HCT116 (cell line): Measurements from ENCODE around the gene TASP1. TPM values are rescaled to one million over a fixed set of nuclear protein-coding genes. Genes with fewer than 3 reads are reported as not detected.

Experiments used
- ATAC-seq: fragments of 200-7000 bp; cut with Tn5 transposase; 2 replicates; pipeline ENCODE4 v1.9.1; 2020; ENCODE audit warnings: mild to moderate bottlenecking, moderate library complexity
- BruUV-seq: library from RNA; stranded (reverse); fragments of 400-500 nt; replicated peaks from 2 replicates; lab custom pipeline; 2021; lab: Mats Ljungman, UMichigan
- CTCF ChIA-PET: fragments of 300-600 bp; sonication (Branson Sonifier 250); formaldehyde crosslinking; loops from one replicate; lab custom pipeline; 2021; ENCODE audit warnings: antibody characterized with exemption; lab: Charles Lee
- POLR2A ChIA-PET: fragments of 300-600, 350-600 bp; sonication (Branson Sonifier 250); formaldehyde crosslinking; loops from one replicate; lab custom pipeline; 2021; ENCODE audit warnings: antibody characterized with exemption; lab: Charles Lee
- RAD21 ChIA-PET, 2 experiments: fragments of 300-600 bp; sonication (Branson Sonifier 250); formaldehyde crosslinking; loops; one replicate each; lab custom pipeline; 2023; ENCODE audit warnings: low total read pairs in 2 of 2; ENCODE audit not compliant: uncharacterized antibody in 2 of 2, unreplicated experiment in 2 of 2, low non-redundant PET in 1 of 2; lab: Charles Lee
- DNase-seq: peaks from one replicate; pipeline ENCODE4 v3.0.0-alpha.2; 2010; ENCODE audit warnings: low read depth, low spot score
- H2AFZ ChIP-seq: fragments of 200-600 bp; shearing (Covaris generic), sonication (generic); 2 replicates; pipeline ENCODE4 v1.6.1; 2017; ENCODE audit warnings: low read depth, mixed run types, mixed read lengths, antibody characterized with exemption, low read length; ENCODE audit not compliant: poor library complexity, severe bottlenecking
- H3K27ac ChIP-seq: 2 replicates; pipeline ENCODE4 v1.5.1; 2012; ENCODE audit warnings: low read depth, low read length
- H3K27me3 ChIP-seq: fragments of 200-600 bp; sonication (generic); 2 replicates; pipeline ENCODE4 v1.6.1; 2016; ENCODE audit warnings: mixed run types, low read length, mixed read lengths; ENCODE audit not compliant: insufficient read depth
- H3K36me3 ChIP-seq, 2 experiments: fragments of 200-500 bp in 1 of 2; fragments of 200-600 bp in 1 of 2; sonication (Bioruptor generic) in 1 of 2; sonication (generic) in 1 of 2; 2 replicates each; pipeline versions ENCODE4 v1.5.1 to v1.6.1; 2014 to 2016; ENCODE audit warnings: low read length in 2 of 2, inconsistent platforms in 1 of 2, mixed read lengths in 1 of 2, mixed run types in 1 of 2; ENCODE audit not compliant: insufficient read depth in 2 of 2, control insufficient read depth in 1 of 2
- H3K4me1 ChIP-seq, 2 experiments: fragments of 200-600 bp in 1 of 2; sonication (generic) in 1 of 2; 2 replicates each; pipeline versions ENCODE4 v1.5.1 to v1.6.1; 2012 to 2017; ENCODE audit warnings: low read length in 2 of 2, inconsistent platforms in 1 of 2, mild to moderate bottlenecking in 1 of 2, mixed read lengths in 1 of 2, mixed run types in 1 of 2, moderate library complexity in 1 of 2; ENCODE audit not compliant: insufficient read depth in 2 of 2, control insufficient read depth in 1 of 2
- H3K4me2 ChIP-seq: fragments of 200-600 bp; sonication (generic); 2 replicates; pipeline ENCODE4 v1.6.1; 2017; ENCODE audit warnings: mixed run types, low read length, mixed read lengths
- H3K4me3 ChIP-seq, 2 experiments: fragments of 200-600 bp in 1 of 2; sonication (generic) in 1 of 2; replicated peaks in 1 of 2; 2 replicates each; pipeline ENCODE4 v1.5.1; 2011 to 2016; ENCODE audit warnings: low read length in 2 of 2, control low read depth in 1 of 2, low read depth in 1 of 2, mild to moderate bottlenecking in 1 of 2, mixed read lengths in 1 of 2, mixed run types in 1 of 2
- H3K79me2 ChIP-seq: fragments of 200-600 bp; sonication (generic); 2 replicates; pipeline ENCODE4 v1.6.1; 2017; ENCODE audit warnings: mild to moderate bottlenecking, mixed run types, low read length, moderate library complexity, mixed read lengths; ENCODE audit not compliant: insufficient read depth
- H3K9ac ChIP-seq: fragments of 200-600 bp; sonication (generic); 2 replicates; pipeline ENCODE4 v1.6.1; 2016; ENCODE audit warnings: low read length, mixed read lengths
- H3K9me2 ChIP-seq: fragments of 200-600 bp; sonication (generic), shearing (Covaris generic); 2 replicates; pipeline ENCODE4 v1.6.1; 2017; ENCODE audit warnings: mixed run types, mild to moderate bottlenecking, moderate library complexity; ENCODE audit not compliant: insufficient read depth
- H3K9me3 ChIP-seq, 2 experiments: fragments of 200-500 bp in 1 of 2; fragments of 200-600 bp in 1 of 2; sonication (Bioruptor generic) in 1 of 2; sonication (generic) in 1 of 2; 2 replicates each; pipeline ENCODE4 v1.6.1; 2014 to 2017; ENCODE audit warnings: low read length in 2 of 2, mixed read lengths in 2 of 2, inconsistent platforms in 1 of 2, low read depth in 1 of 2, mild to moderate bottlenecking in 1 of 2, mixed run types in 1 of 2, moderate library complexity in 1 of 2; ENCODE audit not compliant: control insufficient read depth in 1 of 2, insufficient read depth in 1 of 2
- H4K20me1 ChIP-seq: fragments of 200-600 bp; sonication (generic), shearing (Covaris generic); 2 replicates; pipeline ENCODE4 v1.6.1; 2017; ENCODE audit warnings: mixed run types, mild to moderate bottlenecking, moderate library complexity; ENCODE audit not compliant: insufficient read depth
- CTCF ChIP-seq, 3 experiments: fragments of 200-600 bp in 1 of 3; sonication (generic) in 1 of 3; IDR thresholded peaks in 2 of 3; conservative IDR thresholded peaks in 1 of 3; 2 replicates each; pipeline ENCODE4 v1.5.1; 2012 to 2017; ENCODE audit warnings: low read depth in 2 of 3, low read length in 2 of 3, antibody characterized with exemption in 1 of 3, borderline replicate concordance in 1 of 3, control low read depth in 1 of 3, mild to moderate bottlenecking in 1 of 3, mixed read lengths in 1 of 3, mixed run types in 1 of 3, moderate library complexity in 1 of 3; ENCODE audit not compliant: insufficient read depth in 1 of 3
- FOSL1 ChIP-seq: IDR thresholded peaks from 2 replicates; pipeline ENCODE4 v1.6.1; 2012; ENCODE audit warnings: low read depth
- POLR2AphosphoS5 ChIP-seq: IDR thresholded peaks from 2 replicates; pipeline ENCODE4 v1.6.1; 2011; ENCODE audit warnings: mild to moderate bottlenecking, low read depth, low read length, moderate library complexity
- RAD21 ChIP-seq: IDR thresholded peaks from 2 replicates; pipeline ENCODE4 v1.6.1; 2012; ENCODE audit warnings: low read depth, mild to moderate bottlenecking
- SP1 ChIP-seq: IDR thresholded peaks from 2 replicates; pipeline ENCODE4 v1.6.1; 2012; ENCODE audit warnings: low read depth
- YY1 ChIP-seq: IDR thresholded peaks from 2 replicates; pipeline ENCODE4 v1.6.1; 2011; ENCODE audit warnings: low read length, low read depth, moderate library complexity, mild to moderate bottlenecking; ENCODE audit not compliant: insufficient replicate concordance; ENCODE audit errors: extremely low read depth
- intact Hi-C: fragments of 100-400 bp; cut with micrococcal nuclease; formaldehyde crosslinking; loops from 2 replicates; pipeline ENCODE4 v1.10.0; 2022
- total RNA-seq: library from RNA; stranded (reverse); gene quantifications from one replicate; pipeline ENCODE4 v1.2.1, GENCODE V29; 2021; ENCODE audit not compliant: unreplicated experiment
- TF ChIP-seq, protein P1 (sequence below): IDR thresholded peaks from 2 replicates; pipeline ENCODE4 v1.6.1; 2012; ENCODE audit warnings: low read depth

TASP1 gene
- total RNA-seq, 1 experiment from 2014 or later = 19.1 TPM

DNA sequence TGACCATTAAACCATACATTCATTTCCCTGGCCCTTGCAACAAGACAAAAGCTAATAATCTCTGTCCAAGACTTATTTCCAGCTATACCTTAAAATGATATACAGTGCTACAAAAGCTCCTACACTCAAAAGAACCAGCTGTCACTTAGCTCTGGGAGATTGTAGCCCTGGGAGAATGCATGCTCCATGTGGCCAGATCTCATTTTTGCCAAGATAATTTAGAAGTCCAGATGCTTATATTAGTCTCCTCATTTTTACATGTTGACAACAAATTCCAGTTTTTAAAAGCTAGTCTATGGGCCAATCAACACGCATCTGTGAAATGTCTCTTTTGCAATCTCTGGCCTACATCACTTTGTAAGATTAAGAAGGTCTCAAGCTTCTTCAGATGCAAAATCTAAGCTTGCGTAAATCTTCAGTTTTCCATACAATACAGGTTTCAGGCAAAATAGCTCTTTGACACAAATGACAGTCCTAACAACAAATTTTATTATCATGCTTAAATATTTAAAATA, 27.1 kb downstream of the TASP1 start:
- no TSS peak for BruUV-seq
- Histone ChIP-seq H3K9ac (no peak overlapping the region), H3K27me3 (no peaks in the 10 kb centered on the region), H2AFZ (no peak overlapping the region), H3K9me3 (no peaks in the 10 kb centered on the region), H3K9me2 (no peaks in the 10 kb centered on the region), H3K4me3 (no peak overlapping the region), H4K20me1 (no peaks in the 10 kb centered on the region), H3K27ac (no peak overlapping the region), H3K4me1 (peaks cover 0 to 7% of the 10 kb centered on the region in 2 experiments; a peak in 1 of 4 replicates), H3K4me2 (no peak overlapping the region), H3K79me2 (peaks cover 8% of the 10 kb centered on the region; the same call in 1 of the 2 replicates), H3K36me3 (no peaks in the 10 kb centered on the region; a peak in 1 of 4 replicates)
- POLR2A ChIA-PET = no interaction called here
- CTCF ChIA-PET = interaction anchor here (1.3 to 1.6 kb wide), 2 partner anchors 160 to 177 kb away, joined by 5 to 7 read pairs; no protein-coding TSS in a partner anchor
- ATAC-seq = no peak
- intact Hi-C loops = no loop called here
- no peak for TF ChIP-seq POLR2AphosphoS5
- TF ChIP-seq YY1 = no peak
- TF ChIP-seq SP1 = no peak
- no peak for TF ChIP-seq FOSL1
- RAD21 ChIA-PET = no interaction called here
- DNase-seq = no peak

DNA sequence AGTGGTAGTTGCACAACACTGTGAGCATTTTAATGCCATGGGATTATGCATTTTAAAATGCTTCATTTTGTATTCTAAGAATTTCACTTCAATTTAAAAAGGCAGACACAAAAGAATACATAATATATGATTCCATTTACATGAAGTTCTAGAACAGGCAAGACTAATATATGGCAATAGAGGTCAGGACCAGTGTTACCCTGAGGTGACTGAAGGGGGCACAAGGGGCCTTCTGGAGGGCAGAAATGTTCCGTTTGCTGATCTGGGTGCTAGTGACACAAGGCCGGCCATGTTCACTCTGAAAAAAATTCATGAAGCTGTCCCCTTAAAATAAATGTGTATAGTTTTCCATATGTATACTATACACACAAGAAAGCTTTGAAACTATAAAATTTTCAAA, 28.5 kb downstream of the TASP1 start:
- no TSS peak for BruUV-seq
- Histone ChIP-seq H3K4me2 (no peak overlapping the region), H3K9me2 (no peaks in the 10 kb centered on the region), H3K27ac (no peak overlapping the region), H3K4me1 (no peaks in the 10 kb centered on the region), H3K79me2 (peaks cover 8% of the 10 kb centered on the region; the same call in 1 of the 2 replicates), H3K27me3 (no peaks in the 10 kb centered on the region), H3K9me3 (no peaks in the 10 kb centered on the region), H2AFZ (no peak overlapping the region), H3K36me3 (no peaks in the 10 kb centered on the region; a peak in 1 of 4 replicates), H4K20me1 (no peaks in the 10 kb centered on the region), H3K4me3 (no peak overlapping the region), H3K9ac (no peak overlapping the region)
- intact Hi-C loops = no loop called here
- RAD21 ChIA-PET = no interaction called here
- POLR2A ChIA-PET = no interaction called here
- peak; percentile 59 for ATAC-seq
- no peak for DNase-seq
- TF ChIP-seq, protein P1, sequence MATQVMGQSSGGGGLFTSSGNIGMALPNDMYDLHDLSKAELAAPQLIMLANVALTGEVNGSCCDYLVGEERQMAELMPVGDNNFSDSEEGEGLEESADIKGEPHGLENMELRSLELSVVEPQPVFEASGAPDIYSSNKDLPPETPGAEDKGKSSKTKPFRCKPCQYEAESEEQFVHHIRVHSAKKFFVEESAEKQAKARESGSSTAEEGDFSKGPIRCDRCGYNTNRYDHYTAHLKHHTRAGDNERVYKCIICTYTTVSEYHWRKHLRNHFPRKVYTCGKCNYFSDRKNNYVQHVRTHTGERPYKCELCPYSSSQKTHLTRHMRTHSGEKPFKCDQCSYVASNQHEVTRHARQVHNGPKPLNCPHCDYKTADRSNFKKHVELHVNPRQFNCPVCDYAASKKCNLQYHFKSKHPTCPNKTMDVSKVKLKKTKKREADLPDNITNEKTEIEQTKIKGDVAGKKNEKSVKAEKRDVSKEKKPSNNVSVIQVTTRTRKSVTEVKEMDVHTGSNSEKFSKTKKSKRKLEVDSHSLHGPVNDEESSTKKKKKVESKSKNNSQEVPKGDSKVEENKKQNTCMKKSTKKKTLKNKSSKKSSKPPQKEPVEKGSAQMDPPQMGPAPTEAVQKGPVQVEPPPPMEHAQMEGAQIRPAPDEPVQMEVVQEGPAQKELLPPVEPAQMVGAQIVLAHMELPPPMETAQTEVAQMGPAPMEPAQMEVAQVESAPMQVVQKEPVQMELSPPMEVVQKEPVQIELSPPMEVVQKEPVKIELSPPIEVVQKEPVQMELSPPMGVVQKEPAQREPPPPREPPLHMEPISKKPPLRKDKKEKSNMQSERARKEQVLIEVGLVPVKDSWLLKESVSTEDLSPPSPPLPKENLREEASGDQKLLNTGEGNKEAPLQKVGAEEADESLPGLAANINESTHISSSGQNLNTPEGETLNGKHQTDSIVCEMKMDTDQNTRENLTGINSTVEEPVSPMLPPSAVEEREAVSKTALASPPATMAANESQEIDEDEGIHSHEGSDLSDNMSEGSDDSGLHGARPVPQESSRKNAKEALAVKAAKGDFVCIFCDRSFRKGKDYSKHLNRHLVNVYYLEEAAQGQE = no peak
- TF ChIP-seq RAD21 (peak; percentile 27; the same call in 1 of the 2 replicates), CTCF (IDR thresholded peaks at IDR 0.05 in 2 of 3, conservative IDR thresholded peaks at IDR 0.05 in 1 of 3; ENCODE audit: borderline replicate concordance in 1 of 3, insufficient read depth in 1 of 3, low read depth in 2 of 3, low read length in 2 of 3) (peak in 2 of 3 experiments; percentile 19 to 26; a peak in 2 of 6 replicates)
- CTCF ChIA-PET = interaction anchor here (1.3 to 1.6 kb wide), 2 partner anchors 161 to 178 kb away, joined by 5 to 7 read pairs; no protein-coding TSS in a partner anchor
